Esophagus (tissue), 2 donors: ENCODE data around the gene VTI1A. TPM values are rescaled to one million over a fixed set of nuclear protein-coding genes. Genes with fewer than 3 reads are reported as not detected.

ENCODE experiments used
- H3K27ac ChIP-seq, 2 donors: one replicate each; pipeline ENCODE4 v1.5.1; 2013; ENCODE audit warnings: low read depth in 2 of 2, mild to moderate bottlenecking in 2 of 2, inconsistent platforms in 1 of 2, low read length in 1 of 2, moderate library complexity in 1 of 2
- H3K27me3 ChIP-seq, 2 donors: one replicate each; pipeline ENCODE4 v1.6.1; 2013; ENCODE audit warnings: low read length in 2 of 2, control low read depth in 1 of 2, mild to moderate bottlenecking in 1 of 2; ENCODE audit not compliant: insufficient read depth in 2 of 2, control insufficient read depth in 1 of 2
- H3K36me3 ChIP-seq, 2 donors: one replicate each; pipeline ENCODE4 v1.6.1; 2013; ENCODE audit warnings: low read length in 1 of 2; ENCODE audit not compliant: control insufficient read depth in 2 of 2, insufficient read depth in 2 of 2
- H3K4me1 ChIP-seq, 2 donors: one replicate each; pipeline ENCODE4 v1.6.1; 2013; ENCODE audit warnings: low read length in 1 of 2; ENCODE audit not compliant: control insufficient read depth in 2 of 2, insufficient read depth in 2 of 2
- H3K4me3 ChIP-seq, 2 donors: one replicate each; pipeline ENCODE4 v1.5.1; 2013; ENCODE audit warnings: low read length in 2 of 2, mild to moderate bottlenecking in 2 of 2, low read depth in 1 of 2, moderate library complexity in 1 of 2
- H3K9me3 ChIP-seq, 2 donors: one replicate each; pipeline ENCODE4 v1.6.1; 2013; ENCODE audit warnings: mild to moderate bottlenecking in 2 of 2, low read depth in 1 of 2, low read length in 1 of 2, moderate library complexity in 1 of 2; ENCODE audit not compliant: control insufficient read depth in 2 of 2, insufficient read depth in 1 of 2
- WGBS, 2 donors: extraction: QIAGEN DNeasy Blood & Tissue Kit; methylation state at CpG; one replicate each; pipeline ENCODE4 v1.1.7; 2013; 5-methylcytosine and 5-hydroxymethylcytosine counted together
- polyA plus RNA-seq, 2 donors: library from polyadenylated mRNA; stranded (reverse); fragments of 200-250 nt; gene quantifications; one replicate each; pipeline ENCODE4 v1.2.3, GENCODE V29; 2013
- donor health status: healthy with polysubstance abuse.
- donor health status: Bipolar disorder and iron deficiency.

The VTI1A gene
- polyA plus RNA-seq, 2 donors: 10.6 to 11.5 TPM

DNA sequence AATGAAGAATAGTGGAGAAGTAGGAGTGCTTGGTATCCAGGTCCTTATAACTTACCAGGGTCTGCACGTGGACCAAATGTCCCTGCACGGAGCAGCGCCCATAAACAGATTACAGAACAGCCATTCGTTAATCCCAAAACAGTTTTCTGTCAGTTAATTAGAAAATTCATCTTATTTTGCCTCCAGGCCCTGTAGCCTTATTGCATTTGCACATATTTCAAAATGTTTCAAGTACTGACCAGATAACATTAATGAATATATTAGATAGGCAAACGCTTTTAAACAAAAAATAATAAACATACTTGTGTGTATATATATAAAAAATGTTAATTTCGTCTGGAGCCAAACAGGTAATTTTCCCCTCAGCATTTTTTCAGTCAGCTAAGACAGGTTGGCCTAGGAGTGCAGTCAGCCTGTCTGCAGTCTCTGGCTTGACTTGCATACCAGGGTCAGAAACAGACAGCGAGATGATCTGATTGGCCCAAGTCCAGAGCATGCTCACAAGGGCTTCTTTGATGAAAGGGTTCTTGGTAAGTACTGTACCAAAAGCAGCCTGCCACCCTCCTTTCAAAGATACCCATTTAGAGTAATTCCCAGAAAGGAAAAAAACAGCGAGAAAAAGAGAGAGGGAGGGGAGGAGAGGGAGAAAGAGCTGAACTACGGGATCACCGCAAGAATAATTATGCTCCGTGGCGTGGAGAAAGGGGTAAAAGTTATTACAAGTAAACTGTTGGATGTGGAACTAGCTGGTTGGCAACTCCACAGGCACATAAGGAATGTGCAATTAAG lies 308.6 kb downstream of the VTI1A start:
- H3K36me3 ChIP-seq: no peaks in the 10 kb centered on the region
- no peak overlapping the region for H3K4me3 ChIP-seq
- no peaks in the 10 kb centered on the region for H3K4me1 ChIP-seq
- H3K9me3 ChIP-seq: no peaks in the 10 kb centered on the region
- H3K27me3 ChIP-seq: no peaks in the 10 kb centered on the region
- no peak overlapping the region for H3K27ac ChIP-seq
- WGBS, 2 donors: 76 to 78% methylated on average over 12 of the region's 12 CpGs

GRCh38 chr10:112756235-112756527 lies 309.2 kb downstream of the VTI1A start:
- Histone ChIP-seq H3K9me3 (no peaks in the 10 kb centered on the region), H3K4me1 (no peaks in the 10 kb centered on the region), H3K27ac (no peak overlapping the region), H3K4me3 (no peak overlapping the region), H3K27me3 (no peaks in the 10 kb centered on the region), H3K36me3 (no peaks in the 10 kb centered on the region)
- 65 to 83% methylated on average over 7 of the region's 7 CpGs for WGBS, 2 donors

GRCh38 chr10:112758961-112759360 lies 311.9 kb downstream of the VTI1A start:
- Histone ChIP-seq H3K4me3 (no peak overlapping the region), H3K36me3 (no peaks in the 10 kb centered on the region), H3K27ac (no peak overlapping the region), H3K4me1 (no peaks in the 10 kb centered on the region), H3K27me3 (no peaks in the 10 kb centered on the region), H3K9me3 (no peaks in the 10 kb centered on the region)
- WGBS, 2 donors: 68 to 82% methylated on average over 2 of the region's 2 CpGs

DNA sequence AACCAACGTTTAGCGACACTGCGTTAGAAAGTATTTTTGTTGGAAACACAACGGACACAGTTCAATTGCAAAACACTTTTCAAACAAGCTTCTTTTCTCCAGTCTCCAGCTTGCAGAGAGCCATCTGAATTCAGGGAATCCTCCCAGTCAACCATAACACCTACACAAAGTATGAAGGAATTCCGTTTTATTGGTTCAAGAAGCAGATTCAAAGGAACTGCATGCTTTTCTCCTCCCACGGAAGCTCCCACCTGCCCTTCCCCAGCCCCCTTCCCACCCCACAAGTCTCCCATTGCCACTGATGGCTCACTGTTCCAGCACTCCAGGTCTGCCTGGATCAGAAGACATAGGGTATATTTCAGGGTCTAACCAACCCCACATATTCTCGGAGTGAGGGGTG lies 312.5 kb downstream of the VTI1A start:
- no peak overlapping the region for H3K27ac ChIP-seq
- WGBS, 2 donors: 96% methylated on average over 7 of the region's 7 CpGs
- H3K4me3 ChIP-seq: no peak overlapping the region
- H3K9me3 ChIP-seq: no peaks in the 10 kb centered on the region
- no peaks in the 10 kb centered on the region for H3K36me3 ChIP-seq
- H3K4me1 ChIP-seq: no peaks in the 10 kb centered on the region
- H3K27me3 ChIP-seq: no peaks in the 10 kb centered on the region

DNA sequence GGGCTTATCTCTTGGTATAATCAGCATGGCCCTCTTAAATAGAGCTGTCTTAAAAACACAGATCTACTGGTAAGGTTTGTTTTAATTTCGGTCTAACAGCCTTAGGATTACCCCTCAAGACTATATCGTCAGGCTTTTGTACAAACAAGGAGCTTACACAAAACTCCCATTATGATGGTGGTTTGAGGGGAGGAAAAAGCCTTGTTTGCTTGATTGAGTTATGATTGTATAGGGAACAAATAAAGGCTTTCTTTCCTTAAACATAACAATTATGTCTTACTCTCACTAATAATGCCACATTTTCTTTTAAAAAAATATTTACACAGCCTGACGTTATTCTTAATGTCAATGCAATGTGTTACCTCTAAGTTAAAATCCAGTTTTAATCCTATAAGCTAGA lies 314.2 kb downstream of the VTI1A start:
- 92 to 93% methylated on average over 3 of the region's 3 CpGs for WGBS, 2 donors
- H3K36me3 ChIP-seq: no peaks in the 10 kb centered on the region
- no peak overlapping the region for H3K27ac ChIP-seq
- no peaks in the 10 kb centered on the region for H3K9me3 ChIP-seq
- no peak overlapping the region for H3K4me3 ChIP-seq
- no peaks in the 10 kb centered on the region for H3K4me1 ChIP-seq
- no peaks in the 10 kb centered on the region for H3K27me3 ChIP-seq

DNA sequence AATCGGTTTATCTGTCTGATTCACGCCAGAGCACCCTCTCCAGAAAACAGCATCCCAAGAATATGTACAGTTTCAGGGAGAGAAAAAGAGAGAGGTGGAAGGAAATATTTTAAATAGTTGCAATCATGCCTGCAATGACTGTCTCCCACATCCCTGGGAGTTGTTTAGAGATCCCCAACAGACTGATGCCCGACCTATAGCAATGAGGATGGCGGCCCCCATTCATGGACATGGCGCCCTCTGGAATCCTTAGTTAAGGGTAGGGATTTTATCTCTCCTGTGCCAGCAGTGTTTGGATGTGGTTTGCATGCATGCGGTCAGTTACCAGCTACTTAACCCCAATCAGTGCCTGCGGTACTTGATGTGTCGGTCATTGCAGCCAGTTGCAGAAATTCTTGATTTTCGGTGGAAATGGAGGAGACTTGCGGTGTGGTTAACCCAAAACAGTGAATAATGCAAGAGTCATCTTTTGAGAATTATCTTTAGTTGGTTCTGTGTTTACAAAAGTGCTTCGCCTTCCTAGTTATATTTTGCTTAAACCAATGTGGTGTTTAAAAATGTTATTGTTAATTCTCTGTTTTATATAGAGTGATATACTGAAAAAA lies 317.0 kb downstream of the VTI1A start:
- H3K36me3 ChIP-seq: no peaks in the 10 kb centered on the region
- WGBS, 2 donors: 93 to 97% methylated on average over 11 of the region's 11 CpGs
- no peak overlapping the region for H3K4me3 ChIP-seq
- no peaks in the 10 kb centered on the region for H3K4me1 ChIP-seq
- no peak overlapping the region for H3K27ac ChIP-seq
- H3K9me3 ChIP-seq: no peaks in the 10 kb centered on the region
- no peaks in the 10 kb centered on the region for H3K27me3 ChIP-seq

- 91 to 93% methylated on average over 5 of the region's 5 CpGs for WGBS, 2 donors
- H3K27ac ChIP-seq: no peak overlapping the region
Measured at GRCh38 chr10:112765717-112766235, 318.8 kb downstream of the VTI1A start.

DNA sequence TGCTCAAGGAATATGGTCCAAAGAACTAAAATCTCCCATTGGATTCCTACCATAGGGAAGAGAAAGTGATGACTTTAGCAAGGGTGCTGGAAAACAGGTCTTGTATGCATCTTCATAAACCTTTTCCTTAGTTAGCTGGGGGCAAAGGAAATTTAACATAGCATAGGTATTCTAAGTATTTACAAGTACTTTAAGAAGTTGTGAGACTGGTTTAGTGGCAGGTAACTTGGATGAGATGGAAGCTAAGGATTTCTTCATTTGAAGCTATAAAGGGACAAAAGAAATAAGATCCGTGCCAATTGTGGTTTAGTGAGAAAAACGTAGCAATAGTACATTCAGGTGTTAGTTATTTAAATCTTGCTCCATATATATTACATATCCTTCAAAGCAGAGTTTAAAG lies 319.6 kb downstream of the VTI1A start:
- Histone ChIP-seq H3K27ac (no peak overlapping the region), H3K4me1 (no peaks in the 10 kb centered on the region), H3K27me3 (no peaks in the 10 kb centered on the region), H3K4me3 (no peak overlapping the region), H3K36me3 (no peaks in the 10 kb centered on the region), H3K9me3 (no peaks in the 10 kb centered on the region)
- WGBS, 2 donors: 56 to 66% methylated on average over 2 of the region's 2 CpGs

More at GRCh38 chr10:112765717-112766235, 318.8 kb downstream of the VTI1A start:
- no peaks in the 10 kb centered on the region for H3K36me3 ChIP-seq
- H3K27me3 ChIP-seq: no peaks in the 10 kb centered on the region
- H3K4me1 ChIP-seq: no peaks in the 10 kb centered on the region
- H3K9me3 ChIP-seq: no peaks in the 10 kb centered on the region
- H3K4me3 ChIP-seq: no peak overlapping the region

DNA sequence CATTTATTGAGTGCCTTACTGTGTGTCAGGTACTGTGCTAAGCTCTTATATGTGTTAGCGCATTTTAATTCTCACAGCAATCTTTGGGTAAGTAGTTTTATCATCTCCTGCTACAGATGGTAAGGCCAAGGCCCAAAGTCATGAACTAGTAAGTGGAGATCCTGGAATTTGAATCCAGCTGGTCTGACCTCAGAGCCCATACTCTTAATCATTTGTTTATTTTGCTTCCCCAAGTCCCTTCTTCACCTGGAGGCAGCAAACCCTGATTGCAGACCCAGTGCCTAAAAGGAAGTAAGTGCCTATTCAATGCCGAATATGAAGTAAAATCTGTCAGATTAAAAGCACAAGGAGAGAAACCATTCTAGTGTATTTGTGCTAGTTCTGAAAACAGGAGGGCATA lies 320.1 kb downstream of the VTI1A start:
- H3K36me3 ChIP-seq: no peaks in the 10 kb centered on the region
- H3K27me3 ChIP-seq: no peaks in the 10 kb centered on the region
- no peak overlapping the region for H3K4me3 ChIP-seq
- no peaks in the 10 kb centered on the region for H3K4me1 ChIP-seq
- no peak overlapping the region for H3K27ac ChIP-seq
- no peaks in the 10 kb centered on the region for H3K9me3 ChIP-seq
- 93 to 96% methylated on average over 2 of the region's 2 CpGs for WGBS, 2 donors

DNA sequence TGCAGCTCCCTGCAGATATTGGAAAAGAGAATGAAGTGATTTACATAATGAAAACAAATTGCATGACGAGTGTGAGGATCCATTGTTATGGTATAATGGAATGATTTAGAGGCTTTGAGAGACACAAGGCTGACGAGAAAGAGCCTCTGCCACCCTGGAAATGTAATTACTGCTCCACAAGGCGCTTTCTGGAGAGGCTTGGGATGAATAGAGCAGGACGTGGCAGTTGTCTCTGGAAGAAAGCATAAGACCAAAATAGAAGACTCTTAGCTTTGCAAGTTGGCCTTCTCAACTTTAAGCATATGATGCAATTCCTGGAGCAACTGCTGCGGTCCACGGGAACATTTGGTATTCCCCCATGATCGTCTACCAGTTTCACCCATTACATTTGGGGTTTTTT lies 321.1 kb downstream of the VTI1A start:
- no peaks in the 10 kb centered on the region for H3K4me1 ChIP-seq
- 92% methylated on average over 7 of the region's 7 CpGs for WGBS, 2 donors
- H3K36me3 ChIP-seq: no peaks in the 10 kb centered on the region
- no peak overlapping the region for H3K4me3 ChIP-seq
- no peak overlapping the region for H3K27ac ChIP-seq
- no peaks in the 10 kb centered on the region for H3K9me3 ChIP-seq
- H3K27me3 ChIP-seq: no peaks in the 10 kb centered on the region
